Measurements from ENCODE around the gene PRKAR1B. TPM values are rescaled to one million over a fixed set of nuclear protein-coding genes. Genes with fewer than 3 reads are reported as not detected.
"Not testable (repeated sequence)": the region's sequence is repeated elsewhere in the genome, so short reads cannot be mapped to it uniquely, and the experiment has no call there.

Gene PRKAR1B
- total and polyA plus RNA-seq, 8 donors = 4.5 to 45.8 (median 11.1) TPM

GRCh38 chr7:659306-659847, 67.7 kb downstream of the PRKAR1B start:
- Histone ChIP-seq H3K36me3 (no peaks in the 10 kb centered on the region), H3K4me3 (no peak overlapping the region), H3K4me1 (peaks cover 0 to 24% (median 9%) of the 10 kb centered on the region in 4 donors), H3K9me3 (no peaks in the 10 kb centered on the region), H3K27me3 (no peaks in the 10 kb centered on the region), H3K27ac (no peak overlapping the region)
- no peak for DNase-seq
- intact Hi-C loops (cut with DNase I; ENCODE audit: low total_unique reads) = no loop called here
- TF ChIP-seq CTCF (IDR thresholded peaks at IDR 0.05) = no peak
- TF ChIP-seq EP300 (IDR thresholded peaks at IDR 0.05) = no peak
- TF ChIP-seq POLR2A (IDR thresholded peaks at IDR 0.05) = no peak
- no peak for TF ChIP-seq POLR2AphosphoS5 (IDR thresholded peaks at IDR 0.05)
- 93 to 97% (median 96%) methylated on average over 25 of the region's 25 CpGs for WGBS, 5 donors

GRCh38 chr7:657565-658119, 69.4 kb downstream of the PRKAR1B start:
- Histone ChIP-seq H3K4me1 (peaks cover 0 to 11% (median 0%) of the 10 kb centered on the region in 4 donors), H3K36me3 (no peaks in the 10 kb centered on the region), H3K4me3 (no peak overlapping the region), H3K9me3 (no peaks in the 10 kb centered on the region), H3K27ac (peak overlapping the region in 2 of 5 donors; percentile 6 to 59), H3K27me3 (no peaks in the 10 kb centered on the region)
- intact Hi-C loops (cut with DNase I; ENCODE audit: low total_unique reads) = no loop called here
- 62 to 80% (median 74%) methylated on average over 16 of the region's 16 CpGs for WGBS, 5 donors
- TF ChIP-seq CTCF (IDR thresholded peaks at IDR 0.05) (no peak), EP300 (IDR thresholded peaks at IDR 0.05) (peak; percentile 46), POLR2AphosphoS5 (IDR thresholded peaks at IDR 0.05) (peak; percentile 10 to 55 (median 39))
- peak in 1 of 2 donors; percentile 62 for DNase-seq

GRCh38 chr7:657010-657409, 70.1 kb downstream of the PRKAR1B start:
- H3K4me3 ChIP-seq; intact Hi-C loops (cut with DNase I; ENCODE audit: low total_unique reads); H3K27ac ChIP-seq; DNase-seq; H3K9me3 ChIP-seq; H3K36me3 ChIP-seq; H3K27me3 ChIP-seq: not testable (repeated sequence)
- peaks cover 0 to 11% (median 0%) of the 10 kb centered on the region in 4 donors for H3K4me1 ChIP-seq
- WGBS, 5 donors = 74 to 99% (median 88%) methylated on average over 3 of the region's 3 CpGs

GRCh38 chr7:655758-656157, 71.3 kb downstream of the PRKAR1B start:
- Histone ChIP-seq H3K9me3 (peaks cover 0 to 7% (median 0%) of the 10 kb centered on the region in 4 donors), H3K27ac (no peak overlapping the region), H3K4me1 (peaks cover 0 to 11% (median 0%) of the 10 kb centered on the region in 4 donors), H3K36me3 (no peaks in the 10 kb centered on the region), H3K27me3 (no peaks in the 10 kb centered on the region), H3K4me3 (no peak overlapping the region)
- WGBS, 5 donors = 93 to 97% (median 96%) methylated on average over 4 of the region's 4 CpGs
- DNase-seq = no peak
- TF ChIP-seq POLR2AphosphoS5 (IDR thresholded peaks at IDR 0.05) (no peak), EP300 (IDR thresholded peaks at IDR 0.05) (no peak), CTCF (IDR thresholded peaks at IDR 0.05) (no peak), POLR2A (IDR thresholded peaks at IDR 0.05) (no peak)
- intact Hi-C loops (cut with DNase I; ENCODE audit: low total_unique reads) = no loop called here

Measured in stomach (tissue), 9 donors.